ENCODE results near the gene KRTAP4-1.
"Not testable (repeated sequence)": the region's sequence is repeated elsewhere in the genome, so short reads cannot be mapped to it uniquely, and the experiment has no call there.

The KRTAP4-1 gene

GRCh38 chr17:41168121-41168520, 16.6 kb downstream of the KRTAP4-1 start, which contains the start of gene KRTAP4-3:
Gene KRTAP4-3 (minus strand): TSS chr17:41168221. CDS start chr17:41168172, 49 bp downstream.
- DNase-seq = no peak

GRCh38 chr17:41167561-41167960, 17.1 kb downstream of the KRTAP4-1 start:
- DNase-seq = no peak

- no peak for DNase-seq
Measured at GRCh38 chr17:41163828-41164227, 20.9 kb downstream of the KRTAP4-1 start.

DNA sequence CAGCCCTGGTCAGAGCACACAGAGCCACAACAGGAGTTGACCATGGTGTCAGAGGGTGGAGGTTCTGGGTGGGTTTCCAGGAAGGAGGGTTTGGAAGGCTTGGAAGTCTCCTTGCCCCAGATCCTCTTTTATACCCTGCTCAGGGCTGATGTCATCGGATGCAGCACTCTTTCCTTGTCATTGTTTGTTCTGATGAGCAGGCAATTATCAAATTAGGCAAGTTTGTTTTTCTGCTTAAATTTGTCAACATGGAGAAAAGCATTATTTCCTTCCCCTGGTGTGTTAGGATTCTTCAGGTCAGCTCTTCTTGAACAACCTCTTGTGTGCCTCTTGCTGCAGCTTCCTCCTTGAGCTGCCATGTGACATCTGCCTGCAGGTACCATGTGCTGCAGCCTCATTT, 24.1 kb downstream of the KRTAP4-1 start, which contains the start of gene KRTAP4-4:
Gene KRTAP4-4, minus strand, starts transcription at position 101 of the 400 bp plus-strand sequence. Its CDS starts 57 bp downstream, at position 44.
- no peak for DNase-seq

GRCh38 chr17:41160190-41160589, 24.5 kb downstream of the KRTAP4-1 start:
- DNase-seq = not testable (repeated sequence)

DNA sequence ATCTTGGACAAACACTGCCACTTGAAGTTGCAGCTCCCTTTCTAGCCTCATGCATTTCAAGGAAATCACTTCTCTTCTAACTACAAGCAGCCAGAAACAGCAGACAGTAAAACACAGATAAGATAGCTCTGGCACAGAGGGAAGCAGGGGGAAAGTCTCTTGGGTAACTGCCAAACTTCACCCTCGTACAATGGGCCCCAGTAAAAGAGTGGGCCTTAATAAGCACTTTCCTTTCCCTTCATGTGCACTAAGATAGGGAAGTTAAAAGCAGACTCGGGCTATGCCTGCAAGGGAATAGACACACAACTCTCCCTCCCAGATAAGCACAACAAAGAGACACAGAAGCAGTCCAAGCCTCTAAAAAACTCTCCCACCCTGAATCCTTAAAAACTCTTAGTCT, 30.9 kb downstream of the KRTAP4-1 start:
- DNase-seq = no peak

DNA sequence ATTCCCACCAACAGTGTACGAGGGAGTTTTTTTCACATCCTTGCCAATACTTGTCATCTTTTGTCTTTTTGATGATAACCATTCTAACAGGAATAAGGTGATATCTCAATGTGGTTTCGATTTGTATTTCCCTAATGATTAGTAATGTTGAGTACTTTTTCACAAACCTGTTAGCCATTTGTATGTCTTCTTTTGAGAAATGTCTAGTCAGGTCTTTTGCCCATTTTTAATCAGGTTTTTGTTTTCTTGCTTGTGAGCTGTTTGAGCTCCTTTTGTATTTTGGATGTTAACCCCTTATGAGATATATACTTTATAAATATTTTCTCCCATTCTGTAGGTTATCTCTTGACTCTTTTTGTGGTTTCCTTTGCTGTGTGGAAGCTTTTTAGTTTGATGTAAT, 33.2 kb downstream of the KRTAP4-1 start:
- DNase-seq = no peak

DNA sequence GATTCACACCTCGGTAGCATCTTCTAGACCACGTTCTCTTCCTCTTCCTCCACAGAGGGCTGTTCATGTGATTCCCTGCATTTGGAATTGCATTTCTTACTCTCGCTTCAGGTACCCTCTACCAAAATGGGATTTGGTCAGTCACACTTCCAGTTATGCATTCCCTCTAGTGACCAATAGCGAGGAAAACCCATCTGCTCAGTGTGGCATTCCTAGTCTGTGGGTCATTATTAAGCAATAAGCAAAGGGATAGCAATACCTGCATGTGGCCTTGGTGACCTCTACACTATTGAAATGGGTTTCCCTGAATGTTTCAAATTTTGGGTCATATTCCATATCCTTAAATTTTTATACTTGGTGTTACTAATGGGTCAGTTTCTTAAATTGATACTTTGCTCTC, 34.7 kb downstream of the KRTAP4-1 start:
- no peak for DNase-seq

DNA sequence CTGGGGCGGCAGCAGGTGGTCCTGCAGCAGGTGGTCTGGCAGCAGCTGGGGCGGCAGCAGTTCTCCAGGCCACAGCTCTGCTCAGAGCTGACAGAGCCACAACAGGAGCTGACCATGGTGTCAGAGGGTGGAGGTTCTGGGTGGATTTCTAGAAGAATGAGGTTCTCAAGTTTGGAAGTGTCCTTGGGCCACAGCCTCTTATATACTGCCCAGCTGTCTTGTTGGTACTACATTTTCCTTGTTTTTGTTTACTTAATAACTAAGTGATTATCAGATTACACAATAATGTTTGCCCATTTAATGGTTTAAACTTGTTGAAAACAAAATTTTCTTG, 35.1 kb downstream of the KRTAP4-1 start, which contains the start of gene KRTAP4-5:
Gene KRTAP4-5, minus strand, starts transcription at position 174 of the 334 bp plus-strand sequence. Its CDS starts 58 bp downstream, at position 116.
- no peak for DNase-seq

DNA sequence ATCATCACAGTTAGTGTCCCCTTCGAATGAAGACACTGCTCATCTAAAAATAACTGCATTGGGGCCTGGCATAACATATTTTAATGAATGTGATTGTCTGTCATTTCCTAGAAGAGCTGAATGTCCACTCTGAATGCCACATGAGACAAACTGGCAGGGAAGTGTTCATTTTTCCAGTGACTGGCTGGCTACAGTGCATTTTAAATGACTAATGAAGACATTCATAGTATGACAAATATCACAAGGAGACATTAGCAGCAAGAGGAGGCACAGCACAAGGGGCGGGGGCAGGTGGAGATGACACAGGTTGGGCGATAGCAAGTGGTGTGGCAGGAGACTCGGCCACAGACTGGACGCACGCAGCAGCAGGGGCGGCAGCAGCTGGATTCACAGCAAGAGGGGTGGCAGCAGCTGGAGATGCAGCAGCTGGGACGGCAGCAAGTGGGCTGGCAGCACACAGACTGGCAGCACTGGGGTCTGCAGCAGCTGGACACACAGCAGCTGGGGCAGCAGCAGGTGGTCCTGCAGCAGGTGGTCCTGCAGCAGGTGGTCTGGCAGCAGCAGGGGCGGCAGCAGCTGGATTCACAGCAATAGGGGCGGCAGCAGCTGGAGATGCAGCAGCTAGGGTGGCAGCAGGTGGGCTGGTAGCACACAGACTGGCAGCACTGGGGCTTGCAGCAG, 35.6 kb downstream of the KRTAP4-1 start:
- DNase-seq = not testable (repeated sequence)

- DNase-seq = no peak
Measured at GRCh38 chr17:41147531-41148204, 37.0 kb downstream of the KRTAP4-1 start.

DNA sequence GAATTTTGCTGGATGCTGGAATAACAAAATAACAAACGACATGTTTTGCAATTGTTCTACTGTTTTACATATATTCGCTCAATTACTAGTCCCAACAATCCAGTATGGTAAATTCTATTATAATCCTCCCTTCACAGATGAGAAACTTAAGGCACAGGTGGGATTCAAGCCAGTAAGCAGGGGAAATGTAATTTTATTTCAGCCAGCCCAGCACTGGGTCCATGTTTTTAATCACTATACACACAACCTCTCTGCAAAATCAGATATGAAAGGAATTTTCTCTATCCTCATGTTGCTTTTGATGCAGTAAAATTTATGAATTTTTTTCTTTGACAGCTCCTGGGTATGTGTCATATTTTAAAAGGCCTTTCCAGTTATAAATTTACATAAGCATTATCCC, 39.5 kb downstream of the KRTAP4-1 start:
- no peak for DNase-seq

DNA sequence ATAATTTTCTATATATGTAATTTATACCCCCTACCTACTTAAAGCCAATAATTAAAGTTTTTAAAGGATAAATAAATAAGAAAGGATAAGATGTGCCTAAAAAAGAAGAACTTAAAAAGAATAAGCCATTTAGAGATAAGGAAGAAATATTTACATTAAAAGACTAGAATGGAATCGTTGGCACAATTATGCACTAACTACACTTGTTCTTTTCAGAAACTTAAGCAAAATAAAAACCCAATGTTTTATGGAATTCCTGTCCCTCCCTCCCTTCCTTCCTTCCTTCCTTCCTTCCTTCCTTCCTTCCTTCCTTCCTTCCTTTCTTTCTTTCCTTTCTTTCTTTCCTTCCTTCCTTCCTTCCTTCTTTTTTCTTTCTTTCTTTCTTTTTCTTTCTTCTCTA, 39.9 kb downstream of the KRTAP4-1 start:
- DNase-seq = no peak

- no peak for DNase-seq
Measured at GRCh38 chr17:41141361-41141760, 43.4 kb downstream of the KRTAP4-1 start.

DNA sequence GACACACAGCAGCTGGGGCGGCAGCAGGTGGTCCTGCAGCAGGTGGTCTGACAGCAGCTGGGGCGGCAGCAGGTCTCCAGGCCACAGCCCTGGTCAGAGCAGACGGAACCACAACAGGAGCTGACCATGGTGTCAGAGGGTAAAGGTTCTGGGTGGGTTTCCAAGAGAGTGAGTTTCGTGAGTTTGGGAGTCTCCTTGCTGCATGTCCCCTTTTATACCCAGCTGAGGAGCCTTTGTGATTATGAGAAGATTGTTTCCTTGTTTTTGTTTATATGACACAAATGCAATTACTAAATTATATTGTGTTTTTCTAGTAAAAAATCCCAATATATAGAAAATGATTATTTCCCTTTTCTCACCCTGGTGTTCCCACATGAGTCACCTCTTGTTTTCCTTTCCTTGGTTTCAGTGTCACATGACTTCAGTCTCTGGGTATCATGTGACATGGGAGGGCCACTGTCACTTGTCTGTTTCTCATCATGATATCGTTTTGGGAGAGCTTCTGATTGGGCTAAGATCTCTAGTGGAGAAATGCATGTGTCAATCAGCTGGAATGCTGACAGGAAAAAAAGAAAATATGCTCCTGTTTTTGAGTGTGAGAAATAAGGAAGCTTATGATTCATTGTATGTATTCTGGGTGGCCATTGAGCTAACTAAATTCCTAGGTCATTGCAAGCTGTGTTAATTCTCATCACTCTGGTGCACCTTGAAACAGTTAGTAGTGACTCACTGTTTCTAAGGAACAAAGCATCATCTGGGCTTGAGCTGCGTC, 44.2 kb downstream of the KRTAP4-1 start, which contains the start of gene KRTAP4-6:
Gene KRTAP4-6, minus strand, starts transcription at position 185 of the 772 bp plus-strand sequence. Its CDS starts 57 bp downstream, at position 128.
- no peak for DNase-seq

GRCh38 chr17:41139865-41140264, 44.8 kb downstream of the KRTAP4-1 start:
- not testable (repeated sequence) for DNase-seq
